G401 (cell line): ENCODE data around the gene CDK5RAP2. TPM values are rescaled to one million over a fixed set of nuclear protein-coding genes. Genes with fewer than 3 reads are reported as not detected.

ENCODE experiments used
- DNase-seq: peaks from one replicate; pipeline ENCODE4 v3.0.0-alpha.2; 2015; ENCODE audit warnings: low spot score
- in situ Hi-C: cut with HindIII; loops from 2 replicates; pipeline ENCODE4 v1.10.0; 2016; ENCODE audit warnings: low sequenced_read_pairs, mixed read lengths
- total RNA-seq: library from RNA; depleted of rRNA; stranded (reverse); fragments of >200 nt; shearing (Covaris generic); gene quantifications from 2 replicates; pipeline ENCODE4 v1.2.3, GENCODE V29; 2014; rRNA removed

CDK5RAP2 gene
- total RNA-seq, 1 experiment from 2014 or later, result 54.8 TPM

DNA sequence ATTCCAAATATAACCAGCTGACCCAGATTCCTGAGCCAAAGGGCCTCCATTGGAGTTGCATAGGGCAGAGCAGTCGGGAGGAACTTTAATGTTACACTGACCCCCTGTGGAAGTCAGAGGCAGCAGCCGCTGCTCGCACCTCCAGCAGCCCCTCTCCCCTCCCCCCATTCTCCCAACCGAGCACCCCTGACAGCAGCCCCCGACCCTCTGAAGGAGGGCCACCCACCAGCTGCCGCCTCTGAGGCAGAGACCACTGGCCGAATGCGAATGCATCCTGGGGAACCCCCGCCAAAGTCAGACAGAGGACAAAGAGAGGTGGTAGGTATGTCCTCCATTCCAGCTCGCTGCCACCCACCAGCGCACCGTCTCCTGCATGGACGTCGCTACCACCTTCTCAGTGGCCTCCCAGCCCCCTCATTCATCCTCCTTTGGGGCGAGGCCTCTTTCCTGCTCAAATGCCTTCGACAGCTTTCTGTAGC lies 231.0 kb downstream of the CDK5RAP2 start:
- in situ Hi-C loops, result no loop called here
- DNase-seq, result peak; percentile 71

GRCh38 chr9:120345379-120345778 lies 234.6 kb downstream of the CDK5RAP2 start:
- DNase-seq, result no peak
- in situ Hi-C loops, result no loop called here

- in situ Hi-C loops, result no loop called here
- DNase-seq, result no peak
Measured at GRCh38 chr9:120344230-120344629, 235.7 kb downstream of the CDK5RAP2 start.

DNA sequence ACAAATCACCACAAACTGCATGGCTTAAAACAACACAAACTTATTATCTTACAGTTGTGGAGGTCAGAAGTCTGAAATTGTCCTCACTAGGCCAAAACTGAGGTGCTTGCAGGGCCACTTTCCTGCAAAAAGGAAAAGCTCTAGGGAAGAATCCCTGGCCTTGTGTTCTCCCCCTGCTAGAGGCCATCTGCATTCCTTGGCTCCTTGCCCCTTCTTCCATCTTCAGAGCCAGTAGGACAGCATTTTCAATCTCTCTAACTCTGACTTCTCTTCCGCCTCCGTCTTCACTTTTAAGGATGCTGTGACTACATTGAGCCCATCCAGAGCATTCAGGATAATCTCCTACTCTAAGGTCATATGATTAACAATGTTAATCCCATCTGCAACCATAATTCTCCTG lies 236.6 kb downstream of the CDK5RAP2 start:
- DNase-seq, result peak; percentile 82
- in situ Hi-C loops, result no loop called here

Other genes with a start within 250 kb of the CDK5RAP2 start
- gene MEGF9, start 134.3 kb upstream of the CDK5RAP2 start, total RNA-seq, result 4.2 and 7.5 TPM in 2 replicates
- 19.0 and 19.1 TPM in 2 replicates for gene FBXW2, start 213.2 kb upstream of the CDK5RAP2 start, total RNA-seq